Hematopoietic multipotent progenitor cell treated with erythropoietin and hydrocortisone succinate and interleukin-3 and kit ligand, for 17 days (in vitro differentiated cells): ENCODE measurements around the gene PROC.
A peak's percentile ranks its signal among the peaks of the same experiment; 100 is the strongest.

ENCODE experiments used
- DNase-seq: peaks from one replicate; pipeline ENCODE4 v3.0.0-alpha.2; 2015; ENCODE audit warnings: low spot score

Gene PROC

GRCh38 chr2:127418300-127419111 lies at the start of gene PROC:
Gene PROC, plus strand, starts transcription at chr2:127418427. Its CDS starts 1,516 bp downstream, at chr2:127419943.
- no peak for DNase-seq

- DNase-seq, result no peak
These were observed 48.2 kb upstream of the PROC start for GRCh38 chr2:127370010-127370409.

- DNase-seq, result no peak
These were observed 47.2 kb upstream of the PROC start for GRCh38 chr2:127371037-127371436.

GRCh38 chr2:127373362-127374083 lies 44.7 kb upstream of the PROC start:
- DNase-seq, result no peak

GRCh38 chr2:127376257-127376656 lies 42.0 kb upstream of the PROC start:
- DNase-seq, result no peak

GRCh38 chr2:127377262-127377661 lies 41.0 kb upstream of the PROC start:
- no peak for DNase-seq

GRCh38 chr2:127378720-127379119 lies 39.5 kb upstream of the PROC start:
- no peak for DNase-seq

GRCh38 chr2:127379712-127380355 lies 38.4 kb upstream of the PROC start:
- DNase-seq, result no peak

GRCh38 chr2:127381762-127382161 lies 36.5 kb upstream of the PROC start:
- no peak for DNase-seq

GRCh38 chr2:127382831-127383230 lies 35.4 kb upstream of the PROC start:
- DNase-seq, result no peak

GRCh38 chr2:127384529-127384928 lies 33.7 kb upstream of the PROC start:
- DNase-seq, result no peak

GRCh38 chr2:127386246-127386645 lies 32.0 kb upstream of the PROC start:
- DNase-seq, result no peak

- peak; percentile 76 for DNase-seq
These were observed 31.2 kb upstream of the PROC start for GRCh38 chr2:127386764-127387654.

GRCh38 chr2:127387655-127388422 lies 30.4 kb upstream of the PROC start, which contains the start of gene MAP3K2:
Gene MAP3K2, minus strand, starts transcription at chr2:127387975. Its CDS starts 44,846 bp downstream, at chr2:127343129.
- peak; percentile 96 for DNase-seq

- DNase-seq, result no peak
These were observed 29.6 kb upstream of the PROC start for GRCh38 chr2:127388423-127389164.

GRCh38 chr2:127389778-127390435 lies 28.3 kb upstream of the PROC start:
- DNase-seq, result no peak

GRCh38 chr2:127392133-127392827 lies 25.9 kb upstream of the PROC start:
- DNase-seq, result peak; percentile 14

GRCh38 chr2:127392828-127393578 lies 25.2 kb upstream of the PROC start:
- DNase-seq, result peak; percentile 40
